Sigmoid colon (tissue), 4 donors: ENCODE results near the gene NDUFS2.

Experiments
- CTCF ChIP-seq, 4 experiments: fragments of 450-650 bp in 3 of 4; fragments of 200-600 bp in 1 of 4; IDR thresholded peaks; one replicate each; pipeline ENCODE4 v1.5.1; 2016 to 2019; ENCODE audit warnings: antibody characterized with exemption in 4 of 4, mild to moderate bottlenecking in 3 of 4, moderate library complexity in 2 of 4
- EP300 ChIP-seq, 4 donors: sonication (generic); formaldehyde crosslinking; IDR thresholded peaks; one replicate each; pipeline ENCODE4 v1.6.1; 2017; ENCODE audit warnings: antibody characterized with exemption in 4 of 4
- POLR2A ChIP-seq, 2 donors: fragments of 450-650 bp; IDR thresholded peaks; one replicate each; pipeline ENCODE4 v1.6.1; 2016; ENCODE audit warnings: antibody characterized with exemption in 2 of 2, mild to moderate bottlenecking in 2 of 2, moderate library complexity in 2 of 2
- POLR2AphosphoS5 ChIP-seq, 4 donors: sonication (generic); formaldehyde crosslinking; IDR thresholded peaks; one replicate each; pipeline ENCODE4 v1.6.1; 2017; ENCODE audit warnings: antibody characterized with exemption in 4 of 4

GRCh38 chr1:161242313-161242712 is 40.1 kb downstream of the NDUFS2 start:
- TF ChIP-seq CTCF (IDR thresholded peaks at IDR 0.05), result no peak
- TF ChIP-seq EP300 (IDR thresholded peaks at IDR 0.05), result no peak
- no peak for TF ChIP-seq POLR2A (IDR thresholded peaks at IDR 0.05)
- TF ChIP-seq POLR2AphosphoS5 (IDR thresholded peaks at IDR 0.05), result no peak
